Skin epidermis (tissue), 12 donors: ENCODE measurements around the gene PARVA.

ENCODE experiments used
- H3K27ac ChIP-seq, 21 experiments: fragments of 200-600 bp; sonication (generic) in 11 of 21; one replicate each; pipeline ENCODE4 v1.5.0; 2020; ENCODE audit warnings: mild to moderate bottlenecking in 3 of 21, inconsistent platforms in 2 of 21, moderate library complexity in 2 of 21
- H3K4me3 ChIP-seq, 7 experiments: fragments of 200-600 bp; sonication (generic) in 2 of 7; one replicate each; pipeline ENCODE4 v1.5.0; 2020; ENCODE audit warnings: inconsistent platforms in 2 of 7, mild to moderate bottlenecking in 2 of 7, moderate library complexity in 1 of 7

PARVA gene

DNA sequence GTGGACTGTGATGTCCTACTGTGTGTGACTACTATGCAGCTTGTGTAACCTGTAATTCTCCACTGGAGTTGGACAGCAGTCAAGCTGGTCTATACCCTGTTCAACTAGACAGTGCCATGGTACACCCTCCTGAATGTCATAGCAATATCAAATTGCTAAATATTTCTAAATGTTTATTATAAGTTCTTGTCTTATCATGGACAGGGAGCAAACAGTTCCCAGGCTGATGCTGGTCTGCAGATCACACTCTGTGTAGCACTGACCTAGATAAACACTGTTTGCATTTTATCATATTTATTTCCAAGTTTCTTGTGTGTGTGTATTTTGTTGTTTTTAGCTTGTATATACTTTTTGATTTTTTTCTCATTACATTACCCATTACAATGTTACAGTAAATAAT, 22.0 kb downstream of the PARVA start:
- no peak overlapping the region for H3K27ac ChIP-seq

DNA sequence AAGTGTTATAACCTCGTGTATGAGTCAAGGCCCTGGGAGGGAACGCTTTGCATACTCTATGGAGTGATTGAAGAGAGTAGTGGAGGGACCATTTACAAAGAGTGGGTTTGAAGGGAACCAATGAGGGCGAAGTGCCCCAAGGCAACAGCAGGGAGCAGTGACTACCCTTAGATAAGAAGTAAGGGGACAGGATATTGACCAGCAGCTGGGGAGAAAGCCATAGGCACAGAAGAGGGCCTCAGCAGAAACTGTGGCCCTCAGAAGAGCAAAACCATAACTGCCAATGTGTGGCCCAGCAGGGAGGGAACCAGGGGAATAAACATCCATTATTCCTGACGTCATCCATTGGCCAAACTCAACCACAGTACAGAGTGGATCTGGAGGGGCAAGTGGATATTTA, 24.7 kb downstream of the PARVA start:
- Histone ChIP-seq H3K27ac (no peak overlapping the region), H3K4me3 (no peak overlapping the region)

More for the DNA sequence above, 22.0 kb downstream of the PARVA start:
- H3K4me3 ChIP-seq, result no peak overlapping the region

DNA sequence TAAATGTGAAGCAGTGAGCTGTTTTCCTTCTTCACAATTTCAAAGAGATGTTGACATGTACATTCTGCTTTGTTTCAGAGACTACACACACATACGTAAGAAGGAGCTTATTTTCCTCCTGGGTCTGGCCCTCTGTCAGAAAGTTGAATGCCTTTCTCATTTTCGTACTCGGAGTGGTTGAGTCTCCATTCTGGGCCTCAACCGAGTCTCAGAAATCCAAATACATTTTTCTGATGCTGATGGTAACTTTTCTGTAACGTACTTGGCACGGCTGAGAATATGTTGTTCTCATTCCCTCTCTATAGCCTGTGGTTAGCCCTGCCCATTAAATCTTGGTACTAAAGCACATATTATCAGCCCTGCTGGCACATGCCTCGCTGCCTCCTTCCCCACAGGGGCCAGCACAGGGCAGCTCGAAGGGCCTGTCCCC, 25.3 kb downstream of the PARVA start:
- no peak overlapping the region for H3K4me3 ChIP-seq
- peak overlapping the region in 2 of 21 experiments; percentile 20 to 41 for H3K27ac ChIP-seq

DNA sequence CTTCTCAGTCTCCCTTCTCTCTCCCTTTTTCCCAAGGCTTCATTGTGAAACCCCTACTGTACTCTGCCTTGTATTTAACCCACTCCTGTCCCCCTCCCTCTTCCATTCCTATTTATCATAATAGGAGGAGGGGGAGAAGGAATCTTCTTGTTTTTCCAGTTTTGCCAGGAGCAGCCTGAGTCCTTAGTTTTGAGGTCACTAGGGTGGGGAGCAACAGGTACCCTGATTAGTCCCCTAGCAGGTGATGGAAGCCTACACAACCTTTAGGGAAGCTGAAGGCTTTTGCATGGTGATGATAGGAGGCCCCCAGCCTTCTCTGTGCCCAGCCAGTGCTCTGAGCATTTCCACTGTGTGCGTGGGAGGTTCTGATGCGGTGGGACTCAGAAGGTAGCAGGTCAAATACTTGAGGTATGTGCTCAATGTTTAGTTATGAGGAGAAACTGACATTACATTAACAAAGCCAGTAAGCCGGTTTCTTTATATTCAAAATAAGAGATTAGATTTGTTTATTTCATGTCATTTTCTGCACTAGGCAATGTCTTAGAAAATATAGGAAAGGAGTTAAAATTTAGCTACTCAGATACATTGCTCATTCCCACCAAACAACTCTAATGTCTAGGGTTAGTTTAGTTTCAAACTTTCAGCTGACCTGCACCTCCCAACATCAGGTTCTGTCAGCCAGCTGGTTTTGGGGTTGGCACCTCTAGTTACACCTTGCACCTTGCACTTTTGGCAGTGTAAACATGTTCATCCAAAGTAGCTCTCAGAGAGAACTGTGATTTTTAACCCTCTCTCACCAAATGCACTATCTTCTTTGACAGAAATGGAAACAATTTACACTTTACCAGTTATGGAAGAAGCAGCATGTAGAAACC, 26.0 kb downstream of the PARVA start:
- H3K27ac ChIP-seq, result peak overlapping the region in 2 of 21 experiments; percentile 20 to 41

DNA sequence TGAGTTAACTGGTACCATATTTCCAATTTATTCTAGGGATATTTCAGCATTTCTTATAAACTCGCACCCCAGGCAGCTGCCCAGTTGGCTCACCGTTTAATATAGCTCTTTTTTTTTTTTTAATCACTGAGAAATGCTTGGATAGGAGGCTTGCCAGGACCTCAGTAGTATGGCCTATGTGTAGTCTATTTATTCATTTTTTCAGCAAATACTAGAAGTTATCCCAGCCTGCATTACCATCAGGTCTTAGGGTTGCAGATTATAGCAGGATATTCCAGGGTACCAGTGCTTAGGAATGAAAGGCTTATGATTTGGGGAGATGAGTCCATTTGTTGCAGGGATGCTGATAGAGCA, 26.6 kb downstream of the PARVA start:
- Histone ChIP-seq H3K27ac (no peak overlapping the region), H3K4me3 (no peak overlapping the region)

More for the DNA sequence above, 26.0 kb downstream of the PARVA start:
- no peak overlapping the region for H3K4me3 ChIP-seq

DNA sequence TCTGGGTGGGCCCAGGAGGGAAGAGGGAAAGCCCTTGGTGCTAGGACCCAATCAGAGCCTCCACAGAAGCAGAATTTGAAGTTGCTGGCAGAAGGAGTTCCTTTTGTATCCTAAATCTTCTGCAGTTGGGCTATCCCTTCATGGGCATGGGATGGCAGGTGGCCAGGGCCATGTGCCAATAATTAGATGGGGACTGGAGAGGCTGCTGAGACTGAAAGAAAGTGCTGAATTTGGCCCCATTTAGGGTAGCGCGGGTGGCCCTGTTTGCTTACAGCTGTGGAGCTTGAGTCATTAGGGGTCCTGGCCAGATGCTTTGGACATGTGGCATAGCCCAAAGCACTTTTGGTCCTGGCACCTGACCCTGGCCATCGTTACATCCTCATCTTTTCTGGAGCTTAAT, 27.1 kb downstream of the PARVA start:
- H3K27ac ChIP-seq, result no peak overlapping the region
- H3K4me3 ChIP-seq, result no peak overlapping the region

GRCh38 chr11:12408156-12408770, 30.9 kb downstream of the PARVA start:
- Histone ChIP-seq H3K27ac (peak overlapping the region in 2 of 21 experiments; percentile 14 to 32), H3K4me3 (no peak overlapping the region)

DNA sequence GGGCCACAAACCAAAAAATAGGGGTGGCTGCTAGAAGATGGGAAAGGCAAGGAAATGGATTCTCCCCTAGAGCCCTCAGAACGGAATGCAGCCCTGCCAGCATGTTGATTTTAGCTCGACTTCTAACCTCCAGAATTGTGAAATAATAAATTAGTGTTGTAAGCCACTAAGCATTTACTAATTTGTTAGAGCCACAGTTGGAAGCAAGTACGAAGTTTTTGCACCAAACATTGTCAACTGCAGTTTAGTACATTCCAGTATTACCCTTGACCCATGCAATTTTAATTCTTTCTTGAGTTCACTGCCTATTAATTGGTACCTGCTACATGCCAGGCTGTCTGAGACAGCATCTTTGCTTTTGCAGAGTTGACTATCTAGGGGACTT, 32.2 kb downstream of the PARVA start:
- Histone ChIP-seq H3K27ac (peak overlapping the region in 10 of 21 experiments; percentile 12 to 73 (median 52)), H3K4me3 (no peak overlapping the region)

GRCh38 chr11:12410006-12410728, 32.8 kb downstream of the PARVA start:
- H3K27ac ChIP-seq, result peak overlapping the region in 16 of 21 experiments; percentile 6 to 73 (median 47)
- H3K4me3 ChIP-seq, result no peak overlapping the region

GRCh38 chr11:12411393-12411792, 34.0 kb downstream of the PARVA start:
- no peak overlapping the region for H3K4me3 ChIP-seq

GRCh38 chr11:12411806-12412727, 34.7 kb downstream of the PARVA start:
- H3K27ac ChIP-seq, result peak overlapping the region in 15 of 21 experiments; percentile 1 to 71 (median 48)

More at GRCh38 chr11:12411393-12411792, 34.0 kb downstream of the PARVA start:
- peak overlapping the region in 9 of 21 experiments; percentile 1 to 71 (median 59) for H3K27ac ChIP-seq

GRCh38 chr11:12413141-12414052, 36.0 kb downstream of the PARVA start:
- H3K27ac ChIP-seq, result peak overlapping the region in 12 of 21 experiments; percentile 1 to 71 (median 38)
- H3K4me3 ChIP-seq, result no peak overlapping the region

More at GRCh38 chr11:12411806-12412727, 34.7 kb downstream of the PARVA start:
- no peak overlapping the region for H3K4me3 ChIP-seq

- Histone ChIP-seq H3K27ac (peak overlapping the region in 6 of 21 experiments; percentile 3 to 67 (median 29)), H3K4me3 (no peak overlapping the region)
These were observed 37.2 kb downstream of the PARVA start for GRCh38 chr11:12414611-12415010.

GRCh38 chr11:12415342-12415966, 38.1 kb downstream of the PARVA start:
- Histone ChIP-seq H3K4me3 (no peak overlapping the region), H3K27ac (peak overlapping the region in 3 of 21 experiments; percentile 9 to 23 (median 13))

- Histone ChIP-seq H3K4me3 (no peak overlapping the region), H3K27ac (peak overlapping the region in 3 of 21 experiments; percentile 9 to 26 (median 10))
These were observed 39.2 kb downstream of the PARVA start for GRCh38 chr11:12416552-12416951.

DNA sequence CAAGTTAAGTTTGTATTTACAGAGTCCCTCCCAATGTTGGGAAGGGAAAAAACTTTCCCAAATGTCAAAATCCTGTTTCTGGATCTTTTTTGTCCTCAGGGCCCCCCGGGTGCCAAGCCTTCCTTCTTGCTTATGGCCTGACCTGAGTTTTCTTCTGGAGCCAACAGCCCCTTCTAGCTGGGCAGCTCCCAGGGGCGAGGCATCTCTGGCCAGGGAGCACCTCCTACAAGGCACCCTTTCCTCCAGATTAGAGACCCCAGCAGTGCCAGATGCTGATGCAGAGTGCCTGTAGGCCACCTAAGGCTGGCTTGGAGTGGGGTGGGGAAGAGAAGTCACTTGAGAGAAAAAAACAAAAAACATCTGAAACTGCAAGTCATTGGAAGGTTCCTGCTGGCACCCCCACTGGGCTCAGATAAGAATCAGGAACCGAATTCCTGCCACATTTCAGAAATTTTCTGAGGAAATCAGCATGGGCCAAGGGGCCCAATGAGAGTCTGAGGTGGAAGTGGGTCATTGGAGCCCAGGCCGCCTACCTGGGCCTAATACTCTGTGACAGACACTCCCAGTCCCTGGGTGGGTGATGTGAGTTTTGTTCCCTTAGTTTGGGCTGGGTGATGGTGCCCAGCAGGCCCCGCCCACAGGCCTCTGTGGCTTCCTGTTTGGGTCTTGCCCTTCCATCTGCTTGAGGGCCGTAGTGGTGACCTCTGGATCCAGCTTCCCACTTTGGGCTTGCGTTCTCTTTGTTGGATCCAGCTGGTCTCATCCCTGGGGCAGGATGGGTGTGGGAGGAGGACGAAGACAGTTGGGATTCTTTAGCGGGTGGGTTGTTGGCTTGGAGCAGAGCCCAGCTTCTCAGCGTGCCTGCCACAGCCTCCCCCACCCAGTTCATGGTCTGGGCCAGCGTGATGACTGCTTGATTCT, 40.6 kb downstream of the PARVA start:
- peak overlapping the region in 14 of 21 experiments; percentile 6 to 63 (median 43) for H3K27ac ChIP-seq
- no peak overlapping the region for H3K4me3 ChIP-seq
